RWPE1 (cell line): ENCODE results near the gene KRT85.

Experiments
- CTCF ChIA-PET: fragments of 350-600 bp; sonication (Branson Sonifier 250); formaldehyde crosslinking; extraction: SDS; loops from one replicate; lab custom pipeline; 2021; lab: Yijun Ruan, JAX
- POLR2A ChIA-PET: fragments of 400-600 bp; formaldehyde crosslinking; extraction: SDS; loops from one replicate; lab custom pipeline; 2020; ENCODE audit warnings: antibody characterized with exemption; ENCODE audit not compliant: low non-redundant PET; lab: Yijun Ruan, JAX
- DNase-seq: peaks from one replicate; pipeline ENCODE4 v3.0.0; 2012; ENCODE audit warnings: low spot score
- H3K27ac ChIP-seq: fragments of 450-650 bp; 2 replicates; pipeline ENCODE4 v1.5.1; 2017
- CTCF ChIP-seq: fragments of 450-650 bp; conservative IDR thresholded peaks from 2 replicates; pipeline ENCODE4 v1.5.1; 2017; ENCODE audit warnings: low read depth, mild to moderate bottlenecking

KRT85 gene

DNA sequence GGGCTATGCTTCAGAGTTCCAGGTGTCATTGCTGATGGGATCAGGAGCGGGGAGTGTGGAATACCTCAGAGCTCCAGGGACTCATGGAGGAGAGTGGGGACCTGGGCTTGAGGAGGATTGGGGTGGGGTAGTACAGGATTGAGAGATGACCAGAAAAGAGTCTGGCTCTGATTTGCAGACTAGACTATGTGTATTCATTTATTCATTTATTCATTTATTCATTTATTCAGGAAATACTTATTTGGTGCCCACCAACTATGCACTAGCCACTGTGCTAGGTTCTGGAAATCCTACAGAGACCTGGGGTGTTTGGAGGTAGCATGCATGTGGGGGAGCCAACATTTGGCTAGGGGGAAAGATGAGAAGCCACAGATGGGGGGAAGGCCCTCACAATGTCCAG lies 45.2 kb downstream of the KRT85 start:
- no peak overlapping the region for H3K27ac ChIP-seq
- ChIA-PET POLR2A (no interaction called here), CTCF (interaction anchor here (0.6 kb wide), 1 partner anchor 9 kb away, joined by 3 read pairs; no protein-coding TSS in a partner anchor)
- no peak for DNase-seq
- no peak for TF ChIP-seq CTCF

GRCh38 chr12:52321418-52321817 lies 45.9 kb downstream of the KRT85 start:
- ChIA-PET POLR2A (no interaction called here), CTCF (interaction anchor here (0.6 to 1.1 kb wide), 2 partner anchors 43 to 178 kb away, joined by 3 to 5 read pairs; no protein-coding TSS in a partner anchor)
- H3K27ac ChIP-seq = no peak overlapping the region
- TF ChIP-seq CTCF = no peak
- no peak for DNase-seq

GRCh38 chr12:52320784-52321400 lies 46.4 kb downstream of the KRT85 start, which contains the start of gene KRT83:
KRT83 (minus strand) TSS chr12:52321398; CDS start chr12:52321335, 63 bp downstream.
- ChIA-PET POLR2A (no interaction called here), CTCF (interaction anchor here (0.6 to 1.1 kb wide), 2 partner anchors 43 to 177 kb away, joined by 3 to 5 read pairs; no protein-coding TSS in a partner anchor)
- no peak within 1 kb of the TSS for H3K27ac ChIP-seq
- no peak for TF ChIP-seq CTCF
- no peak for DNase-seq

- POLR2A ChIA-PET = no interaction called here
- no peak for DNase-seq
- CTCF ChIA-PET = interaction anchor here (0.6 to 1.4 kb wide), 6 partner anchors 10 to 162 kb away, joined by 3 to 5 read pairs (median 4); no protein-coding TSS in a partner anchor
Observed at GRCh38 chr12:52319097-52319496, 48.2 kb downstream of the KRT85 start.

DNA sequence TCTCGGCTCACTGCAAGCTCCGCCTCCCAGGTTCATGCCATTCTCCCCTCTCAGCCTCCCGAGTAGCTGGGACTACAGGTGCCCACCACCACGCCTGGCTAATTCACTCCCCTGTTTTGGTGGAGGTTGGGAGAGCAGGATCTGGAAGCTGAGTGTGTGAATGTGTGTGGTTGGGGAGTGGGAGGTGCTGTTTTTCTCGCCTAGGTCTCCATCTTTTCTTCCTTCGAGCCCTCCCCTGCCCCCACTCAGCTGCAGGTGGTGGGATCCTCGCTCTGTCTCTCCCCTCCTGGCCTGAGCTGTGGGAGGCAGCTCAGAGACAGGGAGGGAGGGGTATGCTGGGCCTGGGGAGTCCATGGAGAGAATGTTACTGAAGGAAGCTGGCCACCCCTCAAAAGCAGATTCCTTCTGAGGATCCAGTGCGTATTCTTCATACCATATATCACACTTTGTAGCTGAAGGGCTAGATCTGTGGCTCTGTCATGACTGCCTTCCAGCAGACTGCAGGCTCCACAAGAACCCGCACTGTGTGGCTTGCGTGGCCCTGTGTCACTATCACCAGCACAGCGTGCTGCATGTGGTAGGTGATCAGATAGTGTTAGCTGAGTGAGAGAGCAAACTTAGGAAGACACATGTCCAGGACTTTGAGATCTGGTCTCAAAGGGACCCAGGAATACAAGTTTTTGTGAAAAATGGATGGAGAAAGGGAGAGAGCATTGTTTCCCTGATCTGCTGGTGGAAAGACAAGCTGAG lies 48.9 kb downstream of the KRT85 start:
- ChIA-PET CTCF (interaction anchor here (0.6 to 1.4 kb wide), 7 partner anchors 9 to 237 kb away, joined by 3 to 5 read pairs (median 3); no protein-coding TSS in a partner anchor), POLR2A (no interaction called here)
- TF ChIP-seq CTCF = no peak
- DNase-seq = no peak
- H3K27ac ChIP-seq = no peak overlapping the region

More at GRCh38 chr12:52319097-52319496, 48.2 kb downstream of the KRT85 start:
- H3K27ac ChIP-seq = no peak overlapping the region
- TF ChIP-seq CTCF = no peak

DNA sequence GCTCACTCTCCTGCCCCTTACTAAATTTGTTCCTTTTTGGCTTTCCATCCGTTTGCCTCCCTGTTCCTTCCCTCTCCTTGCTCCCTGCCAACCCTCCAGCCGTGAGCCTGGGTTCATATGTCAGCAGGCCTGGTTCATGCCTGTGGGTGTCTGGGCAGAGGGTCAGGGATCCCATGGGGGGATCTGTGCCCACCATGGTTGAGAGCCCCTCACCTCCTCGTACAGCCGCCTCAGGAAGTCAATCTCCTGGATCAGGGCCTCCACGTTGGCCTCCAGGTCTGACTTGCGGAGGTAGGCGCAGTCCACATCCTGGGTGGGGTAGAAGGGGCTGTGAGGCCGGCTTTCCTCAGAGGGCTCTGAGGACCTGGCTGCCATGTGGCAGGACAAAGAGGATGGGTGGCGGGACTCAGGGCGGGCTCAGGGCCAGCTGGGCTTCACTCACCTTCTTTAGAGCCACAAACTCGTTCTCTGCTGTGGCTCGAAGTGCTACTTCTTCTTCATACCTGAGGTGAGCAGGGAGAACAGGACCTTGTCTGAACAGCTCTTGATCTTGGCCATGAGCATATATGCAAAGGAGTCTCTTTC lies 49.7 kb downstream of the KRT85 start:
- POLR2A ChIA-PET = no interaction called here
- CTCF ChIA-PET = interaction anchor here (0.6 kb wide), 1 partner anchor 37 kb away, joined by 3 read pairs; no protein-coding TSS in a partner anchor
- DNase-seq = no peak

More for the DNA sequence above, 49.7 kb downstream of the KRT85 start:
- no peak for TF ChIP-seq CTCF
- H3K27ac ChIP-seq = no peak overlapping the region
